HG03108 (cell line): ENCODE measurements around the gene TAPBPL.
"Not testable (repeated sequence)": the region's sequence is repeated elsewhere in the genome, so short reads cannot be mapped to it uniquely, and the experiment has no call there.

ENCODE experiments used
- ATAC-seq: cut with Tn5 transposase; IDR thresholded peaks from one replicate; pipeline ENCODE4 v1.9.1; 2021; ENCODE audit warnings: moderate library complexity; ENCODE audit not compliant: unreplicated experiment

The TAPBPL gene

GRCh38 chr12:6489449-6489848, 37.6 kb downstream of the TAPBPL start:
- ATAC-seq: no peak

GRCh38 chr12:6490673-6491072, 38.8 kb downstream of the TAPBPL start:
- ATAC-seq: not testable (repeated sequence)

- ATAC-seq: peak; percentile 61
Measured at GRCh38 chr12:6492838-6493496, 41.1 kb downstream of the TAPBPL start, which contains the start of gene MRPL51. Gene MRPL51 (minus strand): TSS chr12:6493262. CDS start chr12:6493136, 126 bp downstream.

- ATAC-seq: peak; percentile 85
Measured at GRCh38 chr12:6493497-6494257, 41.8 kb downstream of the TAPBPL start, which contains the start of gene NCAPD2. Gene NCAPD2 (plus strand): TSS chr12:6494102. CDS start chr12:6495099, 997 bp downstream.

GRCh38 chr12:6494258-6494743, 42.5 kb downstream of the TAPBPL start:
- no peak for ATAC-seq

GRCh38 chr12:6494968-6495367, 43.1 kb downstream of the TAPBPL start:
- no peak for ATAC-seq

GRCh38 chr12:6497291-6497690, 45.4 kb downstream of the TAPBPL start:
- ATAC-seq: not testable (repeated sequence)

- no peak for ATAC-seq
Measured at GRCh38 chr12:6500466-6500865, 48.6 kb downstream of the TAPBPL start.

- no peak for ATAC-seq
Measured at GRCh38 chr12:6507102-6507998, 55.5 kb downstream of the TAPBPL start.

GRCh38 chr12:6508087-6508486, 56.2 kb downstream of the TAPBPL start:
- no peak for ATAC-seq
